Suppressor macrophage (primary cell): ENCODE measurements around the gene GBP1.
"Not testable (repeated sequence)": the region's sequence is repeated elsewhere in the genome, so short reads cannot be mapped to it uniquely, and the experiment has no call there.

ENCODE experiments used
- DNase-seq, 4 experiments: peaks; one replicate each; pipeline ENCODE4 v3.0.0-alpha.2; 2020 to 2022

GBP1 gene

GRCh38 chr1:89051300-89051954 lies 13.6 kb downstream of the GBP1 start:
- DNase-seq, result no peak

DNA sequence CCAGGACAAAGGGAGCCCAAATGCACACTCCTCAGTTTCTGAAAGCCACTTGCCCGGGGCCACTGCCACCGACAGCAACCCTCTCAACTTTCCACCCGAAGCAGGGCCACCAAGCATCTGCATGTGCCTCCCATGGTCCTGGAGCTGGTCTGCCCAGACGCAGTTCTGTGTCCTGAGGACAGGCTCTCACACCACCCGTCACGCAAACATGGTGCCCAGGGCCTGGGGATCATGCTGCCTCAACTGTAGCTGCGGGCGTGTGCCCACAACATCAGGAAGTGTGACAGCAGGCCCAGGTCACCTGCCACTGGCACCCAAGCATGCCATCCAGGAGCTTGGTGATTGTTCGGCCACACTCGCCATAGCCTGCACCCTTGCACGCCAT lies 14.4 kb downstream of the GBP1 start:
- DNase-seq, result no peak

GRCh38 chr1:89049901-89050648 lies 14.9 kb downstream of the GBP1 start:
- DNase-seq, result not testable (repeated sequence)

GRCh38 chr1:89049187-89049586 lies 15.8 kb downstream of the GBP1 start:
- not testable (repeated sequence) for DNase-seq

GRCh38 chr1:89047734-89048133 lies 17.3 kb downstream of the GBP1 start:
- no peak for DNase-seq

DNA sequence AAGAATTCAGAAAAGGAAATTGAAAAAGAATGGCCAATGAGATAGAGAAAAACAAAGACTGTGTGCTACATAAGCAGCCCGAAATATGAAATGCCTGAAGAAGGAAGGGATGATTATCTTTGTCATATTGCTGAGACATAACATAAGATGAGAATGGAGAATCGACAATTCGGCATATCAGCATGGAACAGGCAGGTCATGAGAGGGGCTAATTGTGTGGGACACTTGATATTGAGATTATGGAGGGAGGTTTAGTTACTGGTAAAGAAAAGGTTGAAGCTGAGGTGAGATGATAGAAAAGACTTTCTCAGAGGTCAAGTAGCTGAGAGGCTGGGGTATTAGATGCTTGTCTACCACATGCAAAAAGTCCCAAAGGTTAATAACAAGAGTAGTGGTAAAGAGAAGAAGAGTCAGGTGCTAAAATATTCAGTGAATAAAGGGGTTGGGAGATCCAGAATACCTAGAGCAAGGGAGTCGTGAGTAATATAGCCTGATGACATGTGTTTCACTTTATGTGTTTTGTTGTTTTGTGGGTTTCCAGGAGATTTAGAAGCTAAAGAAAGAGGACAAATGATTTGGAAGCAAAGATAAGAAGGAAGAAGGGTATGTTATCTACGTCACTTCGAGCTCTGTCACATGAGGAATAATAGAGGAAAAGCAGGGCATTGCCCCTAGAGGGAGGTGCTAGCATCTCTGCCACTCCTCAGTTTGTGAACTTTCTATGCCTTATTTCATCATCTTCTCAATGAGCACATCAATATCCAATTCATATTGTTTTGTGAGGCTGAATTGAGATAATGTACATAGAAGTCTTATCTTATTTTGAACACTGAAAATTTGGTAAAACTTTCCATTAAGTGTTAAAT lies 18.5 kb downstream of the GBP1 start:
- not testable (repeated sequence) for DNase-seq

- no peak for DNase-seq
Measured at GRCh38 chr1:89044970-89045721, 19.9 kb downstream of the GBP1 start.

DNA sequence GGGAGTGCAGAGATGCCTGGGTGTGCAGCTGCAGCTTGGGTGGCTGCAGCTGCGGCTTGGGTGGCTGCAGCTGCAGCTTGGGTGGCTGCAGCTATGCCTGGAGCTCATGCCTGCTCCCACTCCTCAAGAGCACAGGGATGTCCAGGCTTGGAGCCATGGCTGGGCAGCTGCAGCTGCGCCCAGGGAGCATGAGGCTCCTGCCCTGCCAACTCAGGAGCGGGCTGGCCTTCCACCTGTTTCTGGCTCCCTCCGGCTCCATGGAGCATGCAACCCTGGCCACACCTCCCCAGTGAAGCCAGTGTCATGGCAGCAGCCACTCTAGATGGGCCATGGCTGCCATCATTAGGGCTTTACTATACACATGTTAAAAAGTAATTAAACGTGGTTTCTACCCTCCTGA lies 21.1 kb downstream of the GBP1 start:
- no peak for DNase-seq

GRCh38 chr1:89042491-89042890 lies 22.5 kb downstream of the GBP1 start:
- no peak for DNase-seq

DNA sequence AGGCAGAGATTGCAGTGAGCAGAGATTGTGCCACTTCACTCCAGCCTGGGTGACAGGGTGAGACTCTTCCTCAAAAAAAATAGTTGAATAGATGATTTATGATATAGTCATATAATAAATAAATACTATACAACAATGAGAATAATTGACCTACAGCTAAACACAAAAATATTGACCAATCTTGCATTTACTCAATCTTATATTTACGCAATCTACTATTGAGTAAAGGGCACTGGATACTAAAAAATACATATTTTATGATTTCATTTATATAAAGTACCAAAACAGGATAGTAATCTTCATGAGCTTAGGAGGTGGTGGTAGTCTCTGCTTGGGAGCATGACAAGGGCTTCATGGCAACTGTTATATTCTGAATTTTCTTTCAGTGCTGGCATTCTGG lies 23.3 kb downstream of the GBP1 start:
- no peak for DNase-seq

- no peak for DNase-seq
Measured at GRCh38 chr1:89041119-89041641, 23.8 kb downstream of the GBP1 start.

DNA sequence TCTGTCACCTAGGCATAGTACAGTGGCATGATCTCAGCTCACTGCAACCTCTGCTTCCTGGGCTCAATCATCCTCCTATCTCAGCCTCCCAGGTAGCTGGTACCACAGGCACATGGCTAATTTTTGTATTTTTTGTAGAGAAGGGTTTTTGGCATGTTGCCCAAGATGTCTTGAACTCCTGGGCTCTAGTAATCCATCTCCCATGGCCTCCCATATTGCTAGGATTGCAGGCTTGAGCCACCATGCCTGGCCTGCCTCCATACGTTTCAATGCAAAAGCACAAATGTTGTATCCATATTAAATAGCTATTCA lies 24.7 kb downstream of the GBP1 start:
- DNase-seq, result no peak

DNA sequence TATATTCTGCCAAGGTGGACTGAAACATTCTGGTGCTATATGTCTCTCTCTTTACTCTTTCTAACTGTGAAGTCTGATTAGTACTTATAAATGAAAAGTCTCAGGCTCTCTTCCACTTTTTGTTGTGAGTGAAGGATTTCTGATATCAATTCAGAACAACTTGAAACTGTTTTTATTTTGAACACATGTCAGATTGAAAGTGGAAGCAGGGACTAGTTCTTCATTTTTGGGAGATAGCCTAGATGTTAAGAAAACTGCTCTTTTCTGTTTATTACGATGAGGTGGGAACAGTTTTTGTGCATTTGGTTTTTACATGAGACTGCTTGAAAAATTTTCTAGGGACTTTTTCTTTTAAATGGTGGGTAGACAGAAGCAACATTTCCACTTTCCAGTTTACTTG lies 27.8 kb downstream of the GBP1 start:
- peak in 2 of 4 experiments; percentile 12 to 35 for DNase-seq

DNA sequence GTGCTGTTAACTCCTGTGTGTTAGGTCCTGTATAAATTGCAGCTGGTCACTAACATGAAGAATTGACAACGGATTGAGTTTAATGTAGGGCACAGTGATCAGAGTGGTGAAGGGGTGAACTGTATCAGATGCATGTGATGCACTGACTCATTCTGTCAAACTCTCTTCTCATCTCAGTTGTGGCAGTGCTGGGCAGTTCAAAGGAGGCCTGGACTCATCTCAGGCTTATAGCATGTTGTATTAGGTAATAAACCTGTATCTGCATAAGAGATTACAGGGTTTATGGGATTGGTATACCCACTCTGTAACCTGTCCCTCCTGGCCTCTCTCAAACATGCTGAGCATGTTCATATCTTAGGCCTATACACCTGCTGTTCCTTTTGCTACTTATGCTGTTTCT lies 29.9 kb downstream of the GBP1 start:
- DNase-seq, result no peak

- DNase-seq, result not testable (repeated sequence)
Measured at GRCh38 chr1:89034004-89034403, 31.0 kb downstream of the GBP1 start.

GRCh38 chr1:89029051-89029450 lies 36.0 kb downstream of the GBP1 start:
- DNase-seq, result not testable (repeated sequence)

- DNase-seq, result peak in 2 of 4 experiments; percentile 23 to 24
Measured at GRCh38 chr1:89025928-89026327, 39.1 kb downstream of the GBP1 start.

DNA sequence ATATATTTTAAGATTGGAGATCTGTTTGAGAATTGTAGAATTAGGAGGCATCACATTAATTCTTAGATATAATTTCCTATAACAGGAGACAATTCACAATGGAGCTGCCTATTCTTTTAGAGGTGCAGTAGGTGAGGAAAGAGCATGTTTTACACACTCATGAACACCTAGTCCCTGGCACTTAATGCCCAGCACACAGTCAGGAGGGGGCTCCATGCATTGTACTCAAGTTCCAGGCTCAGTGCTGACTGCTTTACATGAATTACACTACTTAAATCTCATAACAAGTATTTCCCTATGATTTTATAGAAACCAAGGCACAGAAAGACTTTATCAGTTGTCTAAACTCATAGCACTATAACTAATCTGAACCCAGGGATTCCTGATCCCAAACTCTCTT lies 42.0 kb downstream of the GBP1 start:
- peak in 1 of 4 experiments; percentile 13 for DNase-seq

GRCh38 chr1:89022167-89022959 lies 42.6 kb downstream of the GBP1 start, which contains the start of gene GBP3:
Gene GBP3 (minus strand): TSS chr1:89022866. CDS start chr1:89020721, 2,145 bp downstream.
- peak in 3 of 4 experiments; percentile 16 to 77 (median 72) for DNase-seq

DNA sequence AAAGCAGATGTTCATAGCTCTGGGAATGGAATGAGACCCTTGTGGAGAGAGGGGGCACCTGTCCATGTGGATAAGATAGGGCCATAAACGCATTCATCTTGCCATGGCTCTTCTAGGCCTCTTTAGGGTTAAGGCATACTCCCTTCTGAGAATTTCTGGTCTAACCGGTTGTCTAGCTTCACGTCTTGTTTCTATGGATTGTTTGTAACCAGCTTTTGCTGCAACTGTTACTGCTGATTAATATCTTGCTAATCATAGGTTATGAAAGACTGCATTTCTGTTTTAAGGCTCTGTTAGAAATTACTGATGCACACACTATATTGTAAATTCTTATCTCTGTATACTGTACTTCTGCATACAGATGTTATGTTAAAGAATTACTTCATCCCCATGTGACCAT lies 46.7 kb downstream of the GBP1 start:
- DNase-seq, result not testable (repeated sequence)

DNA sequence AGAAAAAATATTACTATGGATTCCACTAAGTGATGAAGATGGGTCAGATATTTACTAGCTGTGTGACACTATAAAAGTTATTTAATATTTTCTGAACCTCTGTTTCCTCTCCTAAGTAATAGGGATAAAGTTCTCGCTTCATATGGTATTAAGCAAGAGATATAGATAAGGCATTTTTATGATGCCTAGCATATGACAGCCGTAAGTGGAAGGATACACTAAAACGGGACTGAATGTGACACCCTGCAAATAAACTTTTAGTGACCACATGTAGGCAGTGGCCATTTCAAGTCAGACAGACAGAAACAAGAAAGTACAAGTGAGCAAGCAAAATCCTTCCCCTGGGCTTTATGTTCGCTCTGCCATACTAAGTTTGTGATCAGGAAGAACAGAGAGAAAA lies 56.5 kb downstream of the GBP1 start:
- no peak for DNase-seq
